GM10248 (cell line): Measurements from ENCODE around the gene IFNA8.
"Not testable (repeated sequence)": the region's sequence is repeated elsewhere in the genome, so short reads cannot be mapped to it uniquely, and the experiment has no call there.

Experiments
- CTCF ChIA-PET: fragments of 300-600 bp; sonication (Branson Sonifier 250); formaldehyde crosslinking; extraction: SDS; loops from one replicate; lab custom pipeline; 2021; ENCODE audit warnings: antibody characterized with exemption; lab: Yijun Ruan, JAX
- POLR2A ChIA-PET: fragments of 350-650 bp; sonication (Branson Sonifier 250); formaldehyde crosslinking; extraction: SDS; loops from one replicate; lab custom pipeline; 2020; ENCODE audit warnings: antibody characterized with exemption; lab: Yijun Ruan, JAX
- DNase-seq: peaks from one replicate; pipeline ENCODE4 v3.0.0; 2012; ENCODE audit errors: extremely low spot score
- CTCF ChIP-seq: IDR thresholded peaks from 2 replicates; pipeline ENCODE4 v1.5.1; 2012; ENCODE audit warnings: mild to moderate bottlenecking, low read depth; ENCODE audit errors: extremely low read depth, missing control alignments, control extremely low read depth

Gene IFNA8

GRCh38 chr9:21415493-21416267 lies 6.8 kb downstream of the IFNA8 start:
- ChIA-PET CTCF (interaction anchor here (1.5 kb wide), 1 partner anchor 20 kb away, joined by 4 read pairs; no protein-coding TSS in a partner anchor), POLR2A (no interaction called here)
- DNase-seq, result no peak
- no peak for TF ChIP-seq CTCF

- CTCF ChIA-PET, result interaction anchor here (1.0 to 1.4 kb wide), 2 partner anchors 32 to 175 kb away, joined by 3 read pairs; no protein-coding TSS in a partner anchor
- TF ChIP-seq CTCF, result no peak
- POLR2A ChIA-PET, result no interaction called here
- no peak for DNase-seq
Observed at GRCh38 chr9:21428235-21428634, 19.3 kb downstream of the IFNA8 start.

GRCh38 chr9:21429191-21429590 lies 20.3 kb downstream of the IFNA8 start:
- no peak for TF ChIP-seq CTCF
- POLR2A ChIA-PET, result no interaction called here
- DNase-seq, result no peak
- CTCF ChIA-PET, result no interaction called here

GRCh38 chr9:21432672-21433425 lies 23.9 kb downstream of the IFNA8 start:
- ChIA-PET CTCF (interaction anchor here (1.0 to 3.5 kb wide), 8 partner anchors 8 to 199 kb away, joined by 3 to 15 read pairs (median 4); no protein-coding TSS in a partner anchor), POLR2A (no interaction called here)
- DNase-seq, result no peak
- no peak for TF ChIP-seq CTCF

GRCh38 chr9:21434202-21435014 lies 25.5 kb downstream of the IFNA8 start:
- DNase-seq, result peak; percentile 25
- POLR2A ChIA-PET, result no interaction called here
- TF ChIP-seq CTCF, result peak; percentile 56
- CTCF ChIA-PET, result interaction anchor here (0.7 to 3.5 kb wide), 32 partner anchors 9 to 356 kb away, joined by 3 to 24 read pairs (median 4); no protein-coding TSS in a partner anchor

GRCh38 chr9:21435015-21435383 lies 26.1 kb downstream of the IFNA8 start:
- DNase-seq, POLR2A ChIA-PET: not testable (repeated sequence)
- CTCF ChIA-PET, result interaction anchor here (0.7 to 3.5 kb wide), 33 partner anchors 8 to 356 kb away, joined by 3 to 24 read pairs (median 4); no protein-coding TSS in a partner anchor
